ENCODE measurements around the gene FAP.

FAP gene

GRCh38 chr2:162245061-162245460, 1.8 kb upstream of the FAP start:
- POLR2A ChIA-PET (ENCODE audit: low non-redundant PET), result no interaction called here
- TF ChIP-seq, protein P1, sequence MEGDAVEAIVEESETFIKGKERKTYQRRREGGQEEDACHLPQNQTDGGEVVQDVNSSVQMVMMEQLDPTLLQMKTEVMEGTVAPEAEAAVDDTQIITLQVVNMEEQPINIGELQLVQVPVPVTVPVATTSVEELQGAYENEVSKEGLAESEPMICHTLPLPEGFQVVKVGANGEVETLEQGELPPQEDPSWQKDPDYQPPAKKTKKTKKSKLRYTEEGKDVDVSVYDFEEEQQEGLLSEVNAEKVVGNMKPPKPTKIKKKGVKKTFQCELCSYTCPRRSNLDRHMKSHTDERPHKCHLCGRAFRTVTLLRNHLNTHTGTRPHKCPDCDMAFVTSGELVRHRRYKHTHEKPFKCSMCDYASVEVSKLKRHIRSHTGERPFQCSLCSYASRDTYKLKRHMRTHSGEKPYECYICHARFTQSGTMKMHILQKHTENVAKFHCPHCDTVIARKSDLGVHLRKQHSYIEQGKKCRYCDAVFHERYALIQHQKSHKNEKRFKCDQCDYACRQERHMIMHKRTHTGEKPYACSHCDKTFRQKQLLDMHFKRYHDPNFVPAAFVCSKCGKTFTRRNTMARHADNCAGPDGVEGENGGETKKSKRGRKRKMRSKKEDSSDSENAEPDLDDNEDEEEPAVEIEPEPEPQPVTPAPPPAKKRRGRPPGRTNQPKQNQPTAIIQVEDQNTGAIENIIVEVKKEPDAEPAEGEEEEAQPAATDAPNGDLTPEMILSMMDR (conservative IDR thresholded peaks at IDR 0.05; ENCODE audit: low read depth), result no peak

GRCh38 chr2:162244541-162245031, 1.3 kb upstream of the FAP start:
- ChIA-PET CTCF (no interaction called here), POLR2A (ENCODE audit: low non-redundant PET) (no interaction called here)
- TF ChIP-seq, protein P1 (conservative IDR thresholded peaks at IDR 0.05; ENCODE audit: low read depth), result no peak
- DNase-seq (ENCODE audit: low spot score), result peak; percentile 87
- no peak overlapping the region for H3K27ac ChIP-seq

More at GRCh38 chr2:162245061-162245460, 1.8 kb upstream of the FAP start:
- H3K27ac ChIP-seq, result no peak overlapping the region
- DNase-seq (ENCODE audit: low spot score), result no peak
- CTCF ChIA-PET, result interaction anchor here (1.5 kb wide), 1 partner anchor 24 kb away, joined by 5 read pairs; no protein-coding TSS in a partner anchor

- CTCF ChIA-PET, result interaction anchor here (1.8 kb wide), 1 partner anchor 23 kb away, joined by 5 read pairs; no protein-coding TSS in a partner anchor
- POLR2A ChIA-PET (ENCODE audit: low non-redundant PET), result no interaction called here
- TF ChIP-seq, protein P1 (conservative IDR thresholded peaks at IDR 0.05; ENCODE audit: low read depth), result no peak
- H3K27ac ChIP-seq, result no peak overlapping the region
- DNase-seq (ENCODE audit: low spot score), result no peak
Observed at GRCh38 chr2:162243715-162244114, 470 bp upstream of the FAP start.

GRCh38 chr2:162242586-162243280, 512 bp downstream of the FAP start:
- no peak for DNase-seq (ENCODE audit: low spot score)
- POLR2A ChIA-PET (ENCODE audit: low non-redundant PET), result no interaction called here
- CTCF ChIA-PET, result interaction anchor here (0.6 to 1.8 kb wide), 3 partner anchors 10 to 59 kb away, joined by 3 to 5 read pairs (median 4); no protein-coding TSS in a partner anchor
- H3K27ac ChIP-seq, result no peak overlapping the region
- TF ChIP-seq, protein P1 (conservative IDR thresholded peaks at IDR 0.05; ENCODE audit: low read depth), result no peak

GRCh38 chr2:162241571-162241970, 1.7 kb downstream of the FAP start:
- TF ChIP-seq, protein P1 (conservative IDR thresholded peaks at IDR 0.05; ENCODE audit: low read depth), result no peak
- ChIA-PET CTCF (no interaction called here), POLR2A (ENCODE audit: low non-redundant PET) (no interaction called here)
- no peak for DNase-seq (ENCODE audit: low spot score)
- H3K27ac ChIP-seq, result no peak overlapping the region

- TF ChIP-seq, protein P1 (conservative IDR thresholded peaks at IDR 0.05; ENCODE audit: low read depth), result no peak
- no peak for DNase-seq (ENCODE audit: low spot score)
- POLR2A ChIA-PET (ENCODE audit: low non-redundant PET), result no interaction called here
- H3K27ac ChIP-seq, result no peak overlapping the region
- CTCF ChIA-PET, result interaction anchor here (0.7 to 1.1 kb wide), 2 partner anchors 27 to 71 kb away, joined by 3 to 4 read pairs; no protein-coding TSS in a partner anchor
Observed at GRCh38 chr2:162234620-162235462, 8.4 kb downstream of the FAP start.
